ENCODE data around the gene AUTS2. TPM values are rescaled to one million over a fixed set of nuclear protein-coding genes. Genes with fewer than 3 reads are reported as not detected.

AUTS2 gene
- total RNA-seq, 1 donor from 2014 or later: 71.3 TPM

GRCh38 chr7:70132226-70132851 lies 534.1 kb downstream of the AUTS2 start:
- DNase-seq (ENCODE audit: low spot score in 2 of 2): no peak

GRCh38 chr7:70132852-70133690 lies 534.8 kb downstream of the AUTS2 start:
- no peak for DNase-seq (ENCODE audit: low spot score in 2 of 2)
- no peak for FAIRE-seq

More at GRCh38 chr7:70132226-70132851, 534.1 kb downstream of the AUTS2 start:
- FAIRE-seq: no peak

GRCh38 chr7:70134029-70134770 lies 535.9 kb downstream of the AUTS2 start:
- no peak for DNase-seq (ENCODE audit: low spot score in 2 of 2)
- no peak for FAIRE-seq

- no peak for DNase-seq (ENCODE audit: low spot score in 2 of 2)
- no peak for FAIRE-seq
Observed at GRCh38 chr7:70135656-70136055, 537.4 kb downstream of the AUTS2 start.

- FAIRE-seq (no peak), DNase-seq (ENCODE audit: low spot score in 2 of 2) (no peak)
Observed at GRCh38 chr7:70137126-70137525, 538.9 kb downstream of the AUTS2 start.

- no peak for DNase-seq (ENCODE audit: low spot score in 2 of 2)
- no peak for FAIRE-seq
Observed at GRCh38 chr7:70142247-70142932, 544.1 kb downstream of the AUTS2 start.

- DNase-seq (ENCODE audit: low spot score in 2 of 2) (no peak), FAIRE-seq (no peak)
Observed at GRCh38 chr7:70143075-70144044, 545.1 kb downstream of the AUTS2 start.

GRCh38 chr7:70148997-70149396 lies 550.7 kb downstream of the AUTS2 start:
- DNase-seq (ENCODE audit: low spot score in 2 of 2) (no peak), FAIRE-seq (no peak)

- DNase-seq (ENCODE audit: low spot score in 2 of 2) (no peak), FAIRE-seq (no peak)
Observed at GRCh38 chr7:70152313-70152712, 554.0 kb downstream of the AUTS2 start.

GRCh38 chr7:70153933-70154332 lies 555.7 kb downstream of the AUTS2 start:
- FAIRE-seq (no peak), DNase-seq (ENCODE audit: low spot score in 2 of 2) (no peak)

GRCh38 chr7:70154521-70155180 lies 556.4 kb downstream of the AUTS2 start:
- no peak for DNase-seq (ENCODE audit: low spot score in 2 of 2)
- FAIRE-seq: no peak

GRCh38 chr7:70156057-70156456 lies 557.8 kb downstream of the AUTS2 start:
- FAIRE-seq (no peak), DNase-seq (ENCODE audit: low spot score in 2 of 2) (no peak)

GRCh38 chr7:70159121-70159520 lies 560.8 kb downstream of the AUTS2 start:
- DNase-seq (ENCODE audit: low spot score in 2 of 2) (no peak), FAIRE-seq (no peak)

- DNase-seq (ENCODE audit: low spot score in 2 of 2) (no peak), FAIRE-seq (no peak)
Observed at GRCh38 chr7:70165477-70166170, 567.3 kb downstream of the AUTS2 start.

- DNase-seq (ENCODE audit: low spot score in 2 of 2) (no peak), FAIRE-seq (no peak)
Observed at GRCh38 chr7:70171369-70171920, 573.2 kb downstream of the AUTS2 start.

- FAIRE-seq: no peak
Observed at GRCh38 chr7:70177166-70177565, 578.9 kb downstream of the AUTS2 start.

GRCh38 chr7:70178211-70178610 lies 579.9 kb downstream of the AUTS2 start:
- no peak for FAIRE-seq

More at GRCh38 chr7:70177166-70177565, 578.9 kb downstream of the AUTS2 start:
- no peak for DNase-seq (ENCODE audit: low spot score in 2 of 2)

GRCh38 chr7:70178787-70179186 lies 580.5 kb downstream of the AUTS2 start:
- DNase-seq (ENCODE audit: low spot score in 2 of 2) (no peak), FAIRE-seq (no peak)

More at GRCh38 chr7:70178211-70178610, 579.9 kb downstream of the AUTS2 start:
- no peak for DNase-seq (ENCODE audit: low spot score in 2 of 2)
